Adrenal gland (tissue), 12 donors: ENCODE measurements around the gene CPNE7. TPM values are rescaled to one million over a fixed set of nuclear protein-coding genes. Genes with fewer than 3 reads are reported as not detected.
"Not testable (repeated sequence)": the region's sequence is repeated elsewhere in the genome, so short reads cannot be mapped to it uniquely, and the experiment has no call there.

Source experiments
- DNase-seq, 7 donors: peaks; one replicate each; pipeline ENCODE4 v3.0.0-alpha.2; 2019 to 2020
- H3K27ac ChIP-seq, 5 donors: fragments of 200-600 bp; sonication (generic) in 4 of 5; 1 replicate in 3 of 5; 2 replicates in 2 of 5; pipeline versions ENCODE4 v1.5.1 to v1.8.0; 2016 to 2020; ENCODE audit warnings: mild to moderate bottlenecking in 1 of 5
- H3K27me3 ChIP-seq: fragments of 200-600 bp; 2 replicates; pipeline ENCODE4 v1.8.0; 2021
- H3K36me3 ChIP-seq, 2 donors: fragments of 200-600 bp; replicated peaks in 1 of 2; 1 replicate in 1 of 2; 2 replicates in 1 of 2; pipeline versions ENCODE4 v1.5.1 to v1.8.0; 2018 to 2022
- H3K4me1 ChIP-seq, 2 donors: fragments of 200-600 bp; replicated peaks in 1 of 2; 1 replicate in 1 of 2; 2 replicates in 1 of 2; pipeline versions ENCODE4 v1.5.1 to v1.8.0; 2018 to 2021
- H3K4me3 ChIP-seq, 4 donors: fragments of 200-600 bp; sonication (generic) in 3 of 4; one replicate each; pipeline ENCODE4 v1.5.1; 2016 to 2018
- H3K9me3 ChIP-seq, 3 donors: fragments of 200-600 bp; sonication (generic) in 1 of 3; replicated peaks in 1 of 3; 1 replicate in 2 of 3; 2 replicates in 1 of 3; pipeline versions ENCODE4 v1.5.1 to v1.8.0; 2016 to 2021
- CTCF ChIP-seq, 6 experiments: fragments of 450-650 bp in 4 of 6; fragments of 200-600 bp in 2 of 6; sonication (generic) in 1 of 6; IDR thresholded peaks; 1 replicate in 5 of 6; 2 replicates in 1 of 6; pipeline versions ENCODE4 v1.5.1 to v1.8.0; 2016 to 2021; ENCODE audit warnings: antibody characterized with exemption in 6 of 6, mild to moderate bottlenecking in 2 of 6, moderate library complexity in 1 of 6
- POLR2A ChIP-seq, 2 donors: fragments of 450-650 bp; IDR thresholded peaks; one replicate each; pipeline ENCODE4 v1.6.1; 2017; ENCODE audit warnings: antibody characterized with exemption in 2 of 2, mild to moderate bottlenecking in 2 of 2, moderate library complexity in 1 of 2
- WGBS, 4 donors: extraction: QIAGEN DNeasy Blood & Tissue Kit in 2 of 4; methylation state at CpG; one replicate each; pipeline versions ENCODE4 v1.1.5 to v1.1.7; 2013 to 2017; 5-methylcytosine and 5-hydroxymethylcytosine counted together
- intact Hi-C, 2 donors: fragments of 100-400 bp; cut with DNase I; formaldehyde crosslinking; loops; one replicate each; pipeline versions ENCODE4 v1.14.1 to v1.15.0; 2022 to 2023
- polyA plus RNA-seq, 3 donors: library from polyadenylated mRNA; stranded (reverse); fragments of 200-250 nt in 2 of 3; fragments of 350-450 nt in 1 of 3; fragmentation: Illumina TruSeq in 1 of 3; extraction: RNeasy Lipid Tissue Mini Kit (QIAGEN cat#74804) in 1 of 3; gene quantifications; one replicate each; pipeline ENCODE4 v1.2.3, GENCODE V29; 2013 to 2014
- total RNA-seq, 9 donors: library from RNA; depleted of rRNA in 4 of 9; stranded (reverse); fragments of >200 nt in 4 of 9; fragments of 120-200 nt in 1 of 9; fragmentation: NEBNext Ultra II Directional in 1 of 9; extraction: Animal tissue kit (Norgen Biotek cat#: 25700) in 1 of 9; gene quantifications; one replicate each; pipeline versions ENCODE4 v1.1.0 to v1.2.4, GENCODE V29; 2013 to 2023
- donor health status: healthy with polysubstance abuse.
- donor health status: Bipolar disorder and iron deficiency.
- donor health status: DM: yes; HTN: yes; CAD: no.
- donor health status: DM: no; HTN: no; CAD: no.
- donor health status: DM: no; HTN: no; CAD: no.
- donor health status: DM: yes; HTN: yes; CAD: no.

Gene CPNE7
- total and polyA plus RNA-seq, 12 donors = 0.15 to 6.8 (median 0.52) TPM; not detected in 3

GRCh38 chr16:89567656-89568594, 7.6 kb upstream of the CPNE7 start:
- Histone ChIP-seq H3K4me1 (peaks cover 12 to 24% of the 10 kb centered on the region in 2 donors), H3K27me3 (no peaks in the 10 kb centered on the region), H3K27ac (no peak overlapping the region), H3K9me3 (no peaks in the 10 kb centered on the region), H3K36me3 (peaks cover 0 to 20% of the 10 kb centered on the region in 2 donors), H3K4me3 (no peak overlapping the region)
- TF ChIP-seq POLR2A (IDR thresholded peaks at IDR 0.05) (no peak), CTCF (IDR thresholded peaks at IDR 0.05) (no peak)
- WGBS, 4 donors = 76 to 82% (median 82%) methylated on average over 27 to 30 of the region's 30 CpGs
- intact Hi-C loops = no loop called here
- no peak for DNase-seq

GRCh38 chr16:89569506-89570341, 5.8 kb upstream of the CPNE7 start:
- TF ChIP-seq POLR2A (IDR thresholded peaks at IDR 0.05) = no peak
- TF ChIP-seq CTCF (IDR thresholded peaks at IDR 0.05) = no peak
- DNase-seq = no peak
- Histone ChIP-seq H3K27ac (no peak overlapping the region), H3K4me1 (peaks cover 12 to 23% of the 10 kb centered on the region in 2 donors), H3K27me3 (peaks cover 13% of the 10 kb centered on the region), H3K4me3 (no peak overlapping the region), H3K9me3 (no peaks in the 10 kb centered on the region), H3K36me3 (peaks cover 0 to 2% of the 10 kb centered on the region in 2 donors)
- intact Hi-C loops = no loop called here
- 60 to 63% (median 62%) methylated on average over 17 to 23 of the region's 23 CpGs for WGBS, 4 donors

- Histone ChIP-seq H3K4me3 (no peak overlapping the region), H3K27me3 (peaks cover 20% of the 10 kb centered on the region), H3K36me3 (no peaks in the 10 kb centered on the region), H3K27ac (no peak overlapping the region), H3K9me3 (no peaks in the 10 kb centered on the region), H3K4me1 (peaks cover 6 to 22% of the 10 kb centered on the region in 2 donors)
- intact Hi-C loops = no loop called here
- DNase-seq = no peak
- WGBS, 4 donors = 74 to 82% (median 80%) methylated on average over 20 to 30 of the region's 30 CpGs
- TF ChIP-seq POLR2A (IDR thresholded peaks at IDR 0.05) (no peak), CTCF (IDR thresholded peaks at IDR 0.05) (no peak)
Observed at GRCh38 chr16:89570342-89570923, 5.1 kb upstream of the CPNE7 start.

- H3K9me3 ChIP-seq, H3K36me3 ChIP-seq, H3K27ac ChIP-seq, intact Hi-C loops, H3K4me3 ChIP-seq, DNase-seq: not testable (repeated sequence)
- WGBS, 4 donors = 80 to 88% (median 85%) methylated on average over 7 to 36 of the region's 36 CpGs
- Histone ChIP-seq H3K4me1 (peaks cover 0 to 15% of the 10 kb centered on the region in 2 donors), H3K27me3 (peaks cover 25% of the 10 kb centered on the region)
Observed at GRCh38 chr16:89570983-89571598, 4.5 kb upstream of the CPNE7 start.
